Mononuclear cell (primary cell): ENCODE data around the gene SGSM2. TPM values are rescaled to one million over a fixed set of nuclear protein-coding genes. Genes with fewer than 3 reads are reported as not detected.
A peak's percentile ranks its signal among the peaks of the same experiment; 100 is the strongest.

Experiments
- H3K27me3 ChIP-seq: 2 replicates; pipeline ENCODE4 v1.6.0; 2011; ENCODE audit warnings: low read length, control low read depth; ENCODE audit not compliant: insufficient read depth
- H3K4me1 ChIP-seq: 2 replicates; pipeline ENCODE4 v1.5.1; 2011; ENCODE audit warnings: mild to moderate bottlenecking, low read length, control low read depth; ENCODE audit not compliant: insufficient read depth
- H3K4me3 ChIP-seq: 2 replicates; pipeline ENCODE4 v1.5.1; 2011; ENCODE audit warnings: mild to moderate bottlenecking, low read length, moderate library complexity
- H3K9me3 ChIP-seq: 2 replicates; pipeline ENCODE4 v1.5.1; 2011; ENCODE audit warnings: low read depth, mild to moderate bottlenecking, control low read depth, low read length
- total RNA-seq: library from RNA; depleted of rRNA; stranded (reverse); fragments of >200 nt; gene quantifications from one replicate; pipeline ENCODE4 v1.2.3, GENCODE V29; 2012

SGSM2 gene
- total RNA-seq, 1 donor = 52.9 TPM

DNA sequence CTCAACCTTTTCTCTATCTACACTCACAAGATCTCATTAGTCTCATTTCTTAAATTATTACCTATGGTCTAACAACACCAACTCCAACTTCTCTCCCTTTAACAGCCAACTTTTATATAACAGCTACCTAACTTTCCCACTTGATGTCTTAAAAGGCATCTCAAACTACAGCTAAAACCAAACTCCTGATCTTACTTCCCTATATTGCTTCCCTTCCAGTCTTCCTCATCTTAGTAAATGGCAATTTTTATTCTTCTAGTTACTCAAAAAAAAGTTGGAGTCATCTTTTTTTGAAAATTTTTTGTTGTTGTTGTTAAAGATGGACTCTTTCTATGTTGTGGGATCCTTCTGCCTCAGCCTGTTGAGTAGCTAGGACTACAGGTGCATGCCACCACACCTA, 18.2 kb upstream of the SGSM2 start:
- Histone ChIP-seq H3K27me3 (no peaks in the 10 kb centered on the region), H3K4me3 (no peak overlapping the region), H3K9me3 (no peaks in the 10 kb centered on the region), H3K4me1 (no peaks in the 10 kb centered on the region)

DNA sequence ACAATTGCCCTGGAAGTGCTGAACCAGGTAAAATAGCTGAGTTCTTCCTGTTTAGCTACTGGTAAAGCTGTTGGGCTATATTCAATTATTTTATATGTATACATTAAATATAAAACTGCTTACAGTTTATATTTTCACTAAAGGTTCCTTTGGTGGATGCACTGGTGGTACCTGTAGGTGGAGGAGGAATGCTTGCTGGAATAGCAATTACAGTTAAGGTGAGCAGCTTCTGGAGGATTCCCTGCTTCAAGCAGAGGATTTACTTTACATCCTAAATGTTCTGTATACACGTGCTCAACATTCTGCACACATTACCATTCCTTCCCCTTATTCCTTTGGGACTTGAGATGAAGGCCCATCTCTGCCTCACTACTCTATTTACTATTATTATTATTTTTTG, 15.9 kb upstream of the SGSM2 start:
- Histone ChIP-seq H3K4me1 (no peaks in the 10 kb centered on the region), H3K27me3 (no peaks in the 10 kb centered on the region), H3K4me3 (no peak overlapping the region), H3K9me3 (no peaks in the 10 kb centered on the region)

DNA sequence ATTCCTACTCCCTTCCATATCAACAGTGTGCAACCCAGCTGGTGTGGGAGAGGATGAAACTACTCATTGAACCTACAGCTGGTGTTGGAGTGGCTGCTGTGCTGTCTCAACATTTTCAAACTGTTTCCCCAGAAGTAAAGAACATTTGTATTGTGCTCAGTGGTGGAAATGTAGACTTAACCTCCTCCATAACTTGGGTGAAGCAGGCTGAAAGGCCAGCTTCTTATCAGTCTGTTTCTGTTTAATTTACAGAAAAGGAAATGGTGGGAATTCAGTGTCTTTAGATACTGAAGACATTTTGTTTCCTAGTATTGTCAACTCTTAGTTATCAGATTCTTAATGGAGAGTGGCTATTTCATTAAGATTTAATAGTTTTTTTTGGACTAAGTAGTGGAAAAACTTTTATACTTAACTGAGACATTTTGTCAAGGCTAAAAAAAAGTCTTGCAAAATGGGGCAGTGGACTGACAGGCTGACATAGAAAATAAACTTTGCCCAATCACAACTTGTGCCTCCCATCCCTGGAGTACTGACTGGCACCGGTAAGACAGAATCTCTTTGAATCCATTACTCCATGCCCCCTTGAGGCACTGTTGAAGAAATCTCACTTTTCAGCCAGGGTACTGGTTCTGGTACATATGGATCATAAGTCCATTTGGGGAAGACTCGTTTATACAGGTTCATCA, 13.5 kb upstream of the SGSM2 start:
- Histone ChIP-seq H3K27me3 (no peaks in the 10 kb centered on the region), H3K4me3 (no peak overlapping the region), H3K9me3 (no peaks in the 10 kb centered on the region), H3K4me1 (no peaks in the 10 kb centered on the region)

DNA sequence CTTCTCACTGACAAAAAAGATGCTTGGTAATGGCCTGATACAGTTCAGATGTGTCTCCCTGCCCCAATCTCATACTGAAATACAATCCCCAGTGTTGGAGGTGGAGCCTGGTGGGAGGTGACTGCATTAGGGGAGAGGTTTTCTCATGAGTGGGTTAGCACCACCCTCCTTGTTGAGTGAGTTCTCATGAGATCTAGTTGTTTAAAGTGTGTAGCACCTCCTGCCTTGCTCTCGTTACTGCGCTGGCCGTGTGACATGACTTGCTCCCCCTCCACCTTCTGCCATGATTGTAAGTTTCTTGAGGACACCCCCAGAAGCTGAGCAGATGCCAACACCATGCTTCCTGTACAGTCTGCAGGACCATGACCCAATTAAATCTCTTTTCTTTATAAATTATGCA, 6.0 kb upstream of the SGSM2 start:
- Histone ChIP-seq H3K27me3 (no peaks in the 10 kb centered on the region), H3K4me3 (no peak overlapping the region), H3K4me1 (peaks cover 10% of the 10 kb centered on the region), H3K9me3 (no peaks in the 10 kb centered on the region)

DNA sequence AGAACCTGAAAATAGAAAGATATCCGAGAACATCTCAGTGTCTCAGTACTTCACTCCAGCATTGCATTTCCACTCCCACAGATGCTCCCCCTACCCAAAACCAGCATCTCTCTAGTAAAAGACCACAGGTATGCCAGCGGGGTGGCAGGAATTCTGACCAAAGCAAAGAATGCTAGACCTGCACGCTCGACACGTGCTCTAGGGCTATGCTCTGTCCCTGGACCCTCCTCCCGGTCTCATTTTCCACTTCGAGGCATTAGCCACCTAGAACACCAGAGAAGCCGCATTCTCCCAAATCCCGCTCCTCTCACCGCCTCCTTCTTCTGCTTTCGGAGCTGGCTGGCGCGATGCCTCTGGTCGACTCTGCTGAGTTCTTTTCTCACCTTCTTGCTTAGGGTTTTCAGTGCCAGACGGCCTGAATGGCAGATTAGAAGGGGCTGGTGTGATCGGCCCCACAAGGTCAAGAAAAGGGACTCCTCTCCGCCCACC, 1.5 kb upstream of the SGSM2 start:
- Histone ChIP-seq H3K4me3 (peak overlapping the region; percentile 87), H3K4me1 (peaks cover 15% of the 10 kb centered on the region), H3K9me3 (no peaks in the 10 kb centered on the region), H3K27me3 (no peaks in the 10 kb centered on the region)

DNA sequence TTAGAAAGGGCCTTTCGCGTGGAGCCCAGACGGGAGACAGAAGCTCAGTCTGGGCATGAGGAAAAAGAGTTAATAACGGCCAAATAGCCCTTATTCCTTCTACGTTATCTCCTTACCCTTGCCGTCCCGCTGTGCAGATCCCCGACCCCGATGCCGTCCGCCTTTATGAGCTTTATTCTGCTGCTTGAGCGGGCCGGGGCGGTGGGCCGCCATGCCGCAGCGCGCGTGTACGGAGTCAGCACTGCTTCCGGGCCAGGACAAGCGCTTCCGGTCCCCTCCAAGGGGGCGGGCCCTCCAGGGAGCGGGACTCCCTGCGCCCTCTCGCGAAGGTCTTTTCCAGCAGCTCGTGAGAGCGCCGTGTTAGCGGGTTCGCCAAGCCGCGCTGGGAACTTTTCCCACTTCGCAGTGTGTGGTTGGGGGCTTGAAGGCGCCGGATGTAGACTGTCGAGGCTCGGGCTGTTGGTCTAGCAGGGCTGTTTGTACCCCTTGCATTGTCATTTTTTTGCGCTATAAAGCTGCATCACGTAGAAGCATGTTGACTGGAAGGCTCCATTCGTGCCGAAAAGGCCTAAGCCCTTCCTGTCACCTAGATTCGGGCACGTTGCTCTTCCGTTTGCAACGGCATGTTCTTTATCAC, 968 bp upstream of the SGSM2 start, which contains the start of gene TSR1:
Gene TSR1, minus strand, starts transcription at position 243 of the 637 bp plus-strand sequence. Its CDS starts 30 bp downstream, at position 213.
- no peaks in the 10 kb centered on the region for H3K9me3 ChIP-seq
- no peaks in the 10 kb centered on the region for H3K27me3 ChIP-seq
- H3K4me1 ChIP-seq = peaks cover 15% of the 10 kb centered on the region
- H3K4me3 ChIP-seq = peak within 1 kb of the TSS; percentile 87

DNA sequence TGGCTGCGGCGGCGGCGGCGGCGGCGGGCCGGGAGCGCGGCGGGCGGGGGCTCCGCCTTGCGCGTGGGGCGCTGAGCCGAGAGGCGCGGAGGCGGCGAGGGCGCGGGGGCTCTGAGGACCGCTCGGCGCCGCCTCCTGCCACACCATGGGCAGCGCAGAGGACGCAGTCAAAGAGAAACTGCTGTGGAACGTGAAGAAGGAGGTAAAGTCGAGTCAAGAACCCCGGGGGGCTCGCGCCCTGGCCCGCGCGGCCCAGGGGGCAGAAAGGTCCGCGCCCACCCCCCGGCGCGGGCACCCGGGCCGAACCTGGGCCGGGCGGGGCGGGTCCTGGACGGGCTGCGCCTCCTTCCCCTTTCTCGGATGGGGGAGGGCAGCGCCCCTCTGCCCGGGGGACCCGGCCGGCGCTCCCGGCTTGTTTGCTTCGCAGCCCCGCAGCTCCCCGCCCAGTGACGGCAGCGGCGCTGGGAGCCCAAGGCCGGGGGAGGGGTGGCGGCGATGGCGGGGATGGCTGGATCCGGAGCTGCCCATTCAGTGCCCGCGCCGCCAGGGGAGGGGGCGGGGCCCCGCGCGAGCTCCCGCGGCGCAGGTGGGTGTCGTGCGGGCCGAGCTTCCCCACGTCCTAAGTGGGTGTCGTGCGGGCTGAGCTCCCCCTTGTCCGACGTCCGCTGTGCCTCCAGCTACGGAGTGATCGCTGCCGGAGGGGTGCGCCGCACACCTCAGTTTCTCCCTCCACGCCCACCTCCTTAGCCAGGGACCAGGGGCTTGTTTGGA, 428 bp downstream of the SGSM2 start:
- Histone ChIP-seq H3K9me3 (no peaks in the 10 kb centered on the region), H3K4me3 (peak overlapping the region; percentile 87), H3K27me3 (no peaks in the 10 kb centered on the region), H3K4me1 (peaks cover 15% of the 10 kb centered on the region)

DNA sequence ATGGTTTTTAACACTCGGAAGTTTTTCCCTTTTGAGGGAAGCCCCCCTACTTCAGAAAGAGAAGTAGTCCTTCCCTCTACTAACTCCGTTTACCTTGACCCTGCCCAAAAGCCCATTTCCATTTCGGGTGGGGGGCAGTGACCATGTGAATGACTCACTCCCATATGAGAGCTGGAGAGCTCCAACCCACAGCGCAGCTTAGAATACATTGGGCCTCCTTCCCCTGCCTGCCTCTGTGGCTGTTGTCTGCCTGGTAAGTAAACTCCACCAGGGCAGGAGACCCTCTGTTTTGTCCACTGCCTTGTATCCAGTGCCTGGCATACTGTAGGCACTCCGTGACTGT, 985 bp downstream of the SGSM2 start:
- Histone ChIP-seq H3K4me1 (peaks cover 15% of the 10 kb centered on the region), H3K4me3 (peak overlapping the region; percentile 87), H3K9me3 (no peaks in the 10 kb centered on the region), H3K27me3 (no peaks in the 10 kb centered on the region)

DNA sequence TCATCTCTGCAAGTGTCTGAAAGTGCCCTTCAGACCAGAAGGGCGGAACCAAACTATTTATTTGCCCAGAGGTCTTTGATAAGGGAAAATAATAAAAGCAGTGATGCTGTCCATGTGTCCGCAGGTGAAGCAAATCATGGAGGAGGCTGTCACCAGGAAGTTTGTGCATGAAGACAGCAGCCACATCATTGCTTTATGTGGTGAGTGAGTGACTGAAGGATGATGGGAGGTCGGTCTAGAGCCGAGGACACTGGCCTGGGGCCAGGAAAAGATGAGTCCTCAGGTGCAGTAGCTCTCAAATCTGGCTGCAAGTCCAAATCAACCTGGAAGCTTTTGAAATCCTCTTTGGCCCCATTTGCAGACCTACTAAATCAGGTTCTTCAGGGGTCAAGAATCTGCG, 6.1 kb downstream of the SGSM2 start:
- peaks cover under 1% of the 10 kb centered on the region for H3K4me1 ChIP-seq
- no peak overlapping the region for H3K4me3 ChIP-seq
- no peaks in the 10 kb centered on the region for H3K9me3 ChIP-seq
- no peaks in the 10 kb centered on the region for H3K27me3 ChIP-seq

DNA sequence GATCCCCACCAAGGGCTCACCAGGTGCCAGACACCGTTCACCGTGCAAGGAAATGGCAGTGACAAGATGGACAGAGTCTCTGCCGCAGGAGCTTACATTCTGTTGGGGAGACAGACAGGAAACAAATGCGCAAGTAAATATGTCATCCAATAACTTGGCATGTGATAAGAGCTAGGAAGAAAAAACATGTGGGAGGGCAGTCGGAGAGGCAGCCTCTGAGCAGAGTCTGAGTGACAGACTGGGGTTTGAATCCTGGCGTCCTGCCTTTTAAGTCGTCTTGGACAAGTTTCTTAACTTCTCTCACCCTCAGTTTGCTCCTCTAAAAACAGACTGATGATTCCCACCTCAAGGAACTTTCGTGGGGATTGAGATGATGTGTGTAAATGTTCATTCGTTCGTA, 7.2 kb downstream of the SGSM2 start:
- H3K4me3 ChIP-seq = no peak overlapping the region
- H3K27me3 ChIP-seq = no peaks in the 10 kb centered on the region
- no peaks in the 10 kb centered on the region for H3K9me3 ChIP-seq
- no peaks in the 10 kb centered on the region for H3K4me1 ChIP-seq

DNA sequence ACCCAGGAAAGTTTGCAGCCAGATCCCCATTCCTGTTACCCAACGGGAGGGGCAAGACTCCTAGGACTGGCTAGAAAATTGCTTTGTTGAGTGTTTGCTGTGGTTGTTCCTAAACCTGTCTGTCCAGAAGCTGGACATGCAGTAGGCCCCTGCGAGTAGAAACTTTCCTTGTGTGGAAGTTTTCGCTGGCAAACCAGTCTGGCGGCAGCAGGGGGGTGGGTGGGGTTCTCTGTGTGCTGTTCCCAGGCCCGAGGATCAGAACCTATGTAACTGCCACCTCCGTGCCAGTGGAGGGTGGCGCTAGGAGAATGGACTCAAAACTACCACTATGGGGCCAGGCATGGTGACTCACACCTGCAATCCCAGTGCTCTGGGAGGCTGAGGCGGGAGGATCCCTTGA, 9.2 kb downstream of the SGSM2 start:
- Histone ChIP-seq H3K4me3 (no peak overlapping the region), H3K4me1 (no peaks in the 10 kb centered on the region), H3K9me3 (no peaks in the 10 kb centered on the region), H3K27me3 (no peaks in the 10 kb centered on the region)

DNA sequence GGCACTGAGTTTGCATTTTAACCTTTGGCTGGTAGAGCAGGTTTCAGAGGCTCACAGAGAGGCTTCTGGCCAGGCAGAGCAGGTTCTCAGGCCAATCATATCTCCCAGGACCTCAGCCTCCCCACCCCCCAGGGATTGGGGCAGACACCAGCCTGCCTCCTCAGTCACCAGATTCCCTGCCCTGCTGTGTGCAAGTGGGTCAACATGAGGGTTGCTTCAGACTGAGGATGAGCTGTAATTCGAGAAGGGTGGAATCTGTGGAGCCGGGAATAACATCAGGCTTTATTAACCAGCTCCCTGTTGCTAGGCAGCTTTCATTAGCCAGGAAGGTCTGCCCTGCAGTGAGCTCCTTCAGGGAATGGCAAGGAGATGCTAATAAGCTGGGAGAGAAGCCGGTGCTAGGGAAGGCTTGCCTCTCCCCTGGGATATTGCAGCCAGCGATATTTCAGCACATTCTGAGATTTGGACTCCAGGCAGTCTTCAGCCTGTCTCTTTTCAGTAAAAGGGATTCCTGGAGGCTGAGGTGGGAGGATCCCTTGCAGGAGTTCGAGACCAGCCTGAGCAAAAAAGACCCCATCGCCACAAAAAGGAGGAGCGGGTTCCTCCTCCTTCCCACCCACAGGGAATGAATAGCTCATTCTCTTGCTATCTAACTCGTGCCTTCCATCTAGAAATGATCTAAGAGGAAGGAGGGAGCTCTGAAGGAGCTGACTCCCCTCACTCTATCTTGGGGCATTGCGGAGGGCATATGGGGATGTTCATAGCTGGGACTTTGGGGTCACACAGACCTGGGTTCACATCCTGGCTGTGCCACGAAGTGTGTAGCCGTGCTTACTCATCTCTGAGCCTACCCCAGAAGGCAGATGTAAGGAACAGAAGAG, 10.7 kb downstream of the SGSM2 start:
- no peaks in the 10 kb centered on the region for H3K9me3 ChIP-seq
- peaks cover 2% of the 10 kb centered on the region for H3K4me1 ChIP-seq
- no peaks in the 10 kb centered on the region for H3K27me3 ChIP-seq
- no peak overlapping the region for H3K4me3 ChIP-seq

DNA sequence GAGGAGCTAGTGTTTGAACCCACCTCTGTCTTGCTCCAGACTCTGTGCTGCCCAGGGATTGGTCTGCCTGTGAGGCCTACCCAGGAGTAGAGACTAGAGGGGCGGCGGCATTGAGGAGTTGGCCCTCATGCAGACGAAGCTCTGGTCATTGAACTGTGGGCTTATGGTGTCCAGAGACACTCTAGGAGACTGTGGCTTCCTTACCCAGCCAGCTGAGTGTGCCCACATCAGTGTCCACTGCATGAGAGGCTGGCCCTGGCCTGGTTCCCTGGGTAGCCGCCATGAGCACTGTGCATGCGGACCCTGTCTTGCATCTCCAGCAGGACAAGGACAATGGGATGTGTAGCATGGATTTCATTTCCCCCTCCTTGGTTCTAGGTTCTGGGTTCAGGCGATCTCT, 14.0 kb downstream of the SGSM2 start:
- peaks cover 16% of the 10 kb centered on the region for H3K4me1 ChIP-seq
- no peak overlapping the region for H3K4me3 ChIP-seq
- no peaks in the 10 kb centered on the region for H3K9me3 ChIP-seq
- H3K27me3 ChIP-seq = no peaks in the 10 kb centered on the region

DNA sequence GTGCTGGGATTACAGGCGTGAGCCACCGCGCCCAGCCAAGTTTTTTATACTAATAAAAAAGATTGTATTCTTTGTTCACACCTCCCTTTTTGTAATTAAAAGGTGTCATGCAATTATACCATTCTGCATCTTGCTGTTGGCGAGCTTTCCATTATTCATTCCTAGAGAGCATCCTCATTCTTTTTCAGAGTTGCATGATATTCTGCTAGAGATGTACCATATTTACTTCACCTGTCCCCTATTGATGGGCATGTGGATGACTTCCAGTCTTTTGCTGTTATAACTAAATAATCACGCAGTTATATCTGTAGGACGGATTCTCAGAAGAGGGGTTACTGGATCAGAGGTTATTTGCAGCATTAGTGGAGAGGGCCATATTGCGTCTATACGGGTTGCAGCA, 17.0 kb downstream of the SGSM2 start:
- Histone ChIP-seq H3K27me3 (no peaks in the 10 kb centered on the region), H3K4me1 (peaks cover 16% of the 10 kb centered on the region), H3K4me3 (no peak overlapping the region), H3K9me3 (no peaks in the 10 kb centered on the region)

DNA sequence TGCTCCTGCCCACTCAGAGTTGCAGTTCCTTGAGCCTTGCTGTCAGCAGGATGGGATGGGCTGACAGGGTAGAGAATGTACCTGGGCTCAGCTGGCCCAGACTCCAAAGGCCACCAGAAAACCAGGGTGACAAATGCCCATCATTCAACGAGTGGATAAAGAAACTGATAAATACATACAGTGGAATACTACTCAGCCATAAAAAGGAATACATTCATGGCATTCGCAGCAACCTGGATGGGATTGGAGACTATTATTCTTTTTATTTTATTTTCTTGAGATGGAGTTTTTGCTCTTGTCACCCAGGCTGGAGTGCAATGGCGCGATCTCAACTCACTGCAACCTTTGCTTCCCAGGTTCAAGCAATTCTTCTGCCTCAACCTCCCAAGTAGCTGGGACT, 19.9 kb downstream of the SGSM2 start:
- Histone ChIP-seq H3K9me3 (no peaks in the 10 kb centered on the region), H3K4me1 (peaks cover 16% of the 10 kb centered on the region), H3K27me3 (no peaks in the 10 kb centered on the region), H3K4me3 (no peak overlapping the region)
